GM10847 (cell line): Measurements from ENCODE around the gene LRFN3.

Source experiments
- POLR2A ChIP-seq: IDR thresholded peaks from 2 replicates; pipeline ENCODE4 v1.6.1; 2011; ENCODE audit not compliant: insufficient read length; ENCODE audit errors: extremely low read depth

LRFN3 gene, protein sequence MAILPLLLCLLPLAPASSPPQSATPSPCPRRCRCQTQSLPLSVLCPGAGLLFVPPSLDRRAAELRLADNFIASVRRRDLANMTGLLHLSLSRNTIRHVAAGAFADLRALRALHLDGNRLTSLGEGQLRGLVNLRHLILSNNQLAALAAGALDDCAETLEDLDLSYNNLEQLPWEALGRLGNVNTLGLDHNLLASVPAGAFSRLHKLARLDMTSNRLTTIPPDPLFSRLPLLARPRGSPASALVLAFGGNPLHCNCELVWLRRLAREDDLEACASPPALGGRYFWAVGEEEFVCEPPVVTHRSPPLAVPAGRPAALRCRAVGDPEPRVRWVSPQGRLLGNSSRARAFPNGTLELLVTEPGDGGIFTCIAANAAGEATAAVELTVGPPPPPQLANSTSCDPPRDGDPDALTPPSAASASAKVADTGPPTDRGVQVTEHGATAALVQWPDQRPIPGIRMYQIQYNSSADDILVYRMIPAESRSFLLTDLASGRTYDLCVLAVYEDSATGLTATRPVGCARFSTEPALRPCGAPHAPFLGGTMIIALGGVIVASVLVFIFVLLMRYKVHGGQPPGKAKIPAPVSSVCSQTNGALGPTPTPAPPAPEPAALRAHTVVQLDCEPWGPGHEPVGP

DNA sequence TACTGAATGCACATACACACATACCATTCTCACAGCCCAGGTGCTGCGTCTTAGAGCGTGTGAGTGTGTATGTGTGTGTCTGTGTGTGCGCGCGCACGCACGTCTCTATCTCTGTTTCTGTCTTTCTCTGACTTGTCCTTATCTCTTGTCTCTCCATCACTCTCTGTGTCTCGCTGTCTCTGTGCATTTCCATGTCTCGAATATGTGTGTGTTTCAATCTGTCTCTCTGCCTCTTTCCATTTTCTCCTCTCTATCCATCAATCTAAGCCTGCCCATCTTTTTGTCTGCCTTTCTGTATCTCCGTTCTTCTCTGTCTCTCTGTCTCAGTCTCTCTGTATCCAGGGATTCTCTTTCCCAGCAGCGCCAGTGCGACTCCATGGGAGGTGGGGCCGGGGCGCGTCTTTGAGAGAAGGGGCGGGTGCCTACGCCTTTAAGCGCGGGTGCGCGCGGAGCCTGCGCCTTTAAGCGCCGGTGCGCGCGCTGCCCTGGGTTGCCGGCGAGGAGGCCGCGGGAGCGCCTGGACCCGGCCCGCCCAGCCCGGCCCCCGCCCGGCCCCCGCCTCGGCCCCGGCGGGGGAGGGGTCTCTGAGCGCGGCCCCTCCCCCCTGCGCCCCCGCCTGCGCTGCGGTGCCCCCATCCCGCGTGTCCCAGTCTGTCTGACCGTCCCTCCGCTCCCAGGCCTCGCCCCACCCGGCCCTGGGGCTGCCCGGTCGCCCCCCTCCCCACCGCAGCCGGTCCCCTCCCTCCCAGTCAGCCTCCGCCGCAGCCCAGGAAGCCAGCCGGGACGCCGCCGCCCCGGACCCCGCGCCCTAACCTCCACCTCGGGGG lies at the start of gene LRFN3:
Gene LRFN3, plus strand, starts transcription at position 464 of the 827 bp plus-strand sequence. CDS start 3,052 bp downstream, outside the sequence.
- TF ChIP-seq POLR2A: no peak

DNA sequence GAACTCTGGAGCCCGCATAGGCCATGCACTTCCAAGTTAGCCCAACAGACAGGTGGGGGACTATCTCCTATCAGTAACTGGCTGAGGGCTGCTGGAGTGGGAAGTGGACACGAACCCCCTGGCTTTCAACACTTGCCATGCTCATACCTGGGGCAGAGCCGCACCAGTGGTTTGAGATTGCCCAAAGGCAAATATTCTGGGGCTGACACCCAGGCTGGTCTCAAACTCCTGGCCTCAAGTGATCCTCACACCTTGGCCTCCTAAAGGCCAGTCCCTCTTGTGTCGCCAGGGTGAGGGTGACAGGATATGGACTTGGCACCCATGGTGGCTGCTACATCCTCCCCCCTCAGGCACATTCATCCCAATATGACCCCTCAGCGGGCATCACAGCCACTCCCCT lies 49.0 kb upstream of the LRFN3 start:
- no peak for TF ChIP-seq POLR2A

- no peak for TF ChIP-seq POLR2A
These were observed 47.8 kb upstream of the LRFN3 start for GRCh38 chr19:35888398-35888797.

DNA sequence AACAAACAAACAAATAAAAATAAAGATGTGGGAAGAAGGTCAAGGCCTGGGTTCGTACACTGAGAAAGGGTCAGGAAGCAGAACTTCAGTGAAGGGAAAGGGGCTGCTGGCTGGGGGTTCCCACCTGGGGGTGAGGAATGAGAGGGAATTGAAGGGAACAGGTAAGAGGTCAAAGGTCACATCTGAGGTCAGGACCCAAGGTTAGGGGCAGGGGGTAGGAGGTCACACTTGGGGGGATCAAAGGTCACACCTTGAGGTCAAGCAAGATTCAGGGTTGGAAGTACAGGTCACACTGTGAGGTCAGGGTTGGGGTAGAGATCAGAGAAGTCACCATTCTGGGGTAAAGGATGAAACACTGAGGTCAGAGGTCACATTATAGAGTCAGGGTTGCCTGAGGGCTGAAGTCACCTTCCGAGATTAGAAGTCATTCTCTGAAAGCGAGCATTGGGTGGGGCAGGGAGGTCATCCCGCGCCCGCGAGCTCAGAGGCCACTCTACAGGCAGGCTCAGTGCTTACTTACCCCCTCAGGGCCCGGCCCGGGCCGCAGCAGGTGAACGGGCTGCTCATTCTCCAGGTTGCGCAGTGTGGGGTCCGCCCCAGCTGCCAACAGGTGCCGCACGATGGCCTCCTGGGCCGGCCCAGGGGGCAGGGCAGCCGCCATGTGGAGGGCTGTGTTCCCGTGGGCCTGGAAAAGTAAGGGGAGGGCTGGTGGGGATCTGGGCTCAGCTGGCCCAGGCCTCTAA lies 46.6 kb upstream of the LRFN3 start:
- no peak for TF ChIP-seq POLR2A

DNA sequence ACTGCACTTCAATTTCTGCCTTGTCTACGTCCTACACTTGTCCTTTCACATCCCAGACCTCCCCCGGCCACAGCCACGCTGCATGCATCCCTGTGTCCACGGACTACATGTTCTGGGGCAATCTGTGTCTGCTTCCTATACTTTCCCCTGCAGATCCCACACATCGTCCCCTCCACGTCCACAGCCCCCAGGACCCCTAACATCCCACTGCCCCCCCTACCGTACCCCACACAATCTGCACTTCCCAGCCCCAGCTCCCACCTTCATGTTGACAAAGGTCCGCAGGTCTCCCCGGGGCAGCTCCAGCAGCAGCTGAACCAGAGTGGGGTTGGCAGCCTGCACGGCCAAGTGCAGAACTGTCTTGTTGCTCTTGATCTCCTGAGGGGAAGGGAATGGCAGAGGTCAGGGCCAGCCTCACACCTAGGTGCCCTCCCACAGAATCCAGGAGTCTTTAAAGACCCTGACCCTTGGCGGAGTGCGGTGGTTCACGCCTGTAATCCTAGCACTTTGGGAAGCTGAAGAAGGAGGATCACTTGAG lies 46.0 kb upstream of the LRFN3 start:
- TF ChIP-seq POLR2A: no peak

DNA sequence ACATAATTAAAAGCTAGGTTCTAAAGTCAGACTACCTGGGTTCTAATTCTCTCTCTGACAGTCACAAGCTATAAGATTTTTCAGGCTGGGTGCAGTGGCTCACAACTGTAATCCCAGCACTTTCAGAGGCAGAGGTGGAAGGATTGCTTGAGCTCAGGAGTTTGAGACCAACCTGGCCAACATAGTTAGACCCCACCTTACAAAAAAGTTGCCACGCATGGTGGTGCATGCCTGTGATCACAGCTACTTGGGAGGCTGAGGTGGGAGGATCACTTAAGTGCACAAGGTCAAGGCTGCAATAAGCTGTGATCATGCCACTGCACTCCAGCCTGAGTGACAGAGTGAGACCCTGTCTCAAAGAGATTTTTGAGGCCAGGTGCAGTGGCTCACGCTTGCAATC lies 41.8 kb upstream of the LRFN3 start:
- no peak for TF ChIP-seq POLR2A

DNA sequence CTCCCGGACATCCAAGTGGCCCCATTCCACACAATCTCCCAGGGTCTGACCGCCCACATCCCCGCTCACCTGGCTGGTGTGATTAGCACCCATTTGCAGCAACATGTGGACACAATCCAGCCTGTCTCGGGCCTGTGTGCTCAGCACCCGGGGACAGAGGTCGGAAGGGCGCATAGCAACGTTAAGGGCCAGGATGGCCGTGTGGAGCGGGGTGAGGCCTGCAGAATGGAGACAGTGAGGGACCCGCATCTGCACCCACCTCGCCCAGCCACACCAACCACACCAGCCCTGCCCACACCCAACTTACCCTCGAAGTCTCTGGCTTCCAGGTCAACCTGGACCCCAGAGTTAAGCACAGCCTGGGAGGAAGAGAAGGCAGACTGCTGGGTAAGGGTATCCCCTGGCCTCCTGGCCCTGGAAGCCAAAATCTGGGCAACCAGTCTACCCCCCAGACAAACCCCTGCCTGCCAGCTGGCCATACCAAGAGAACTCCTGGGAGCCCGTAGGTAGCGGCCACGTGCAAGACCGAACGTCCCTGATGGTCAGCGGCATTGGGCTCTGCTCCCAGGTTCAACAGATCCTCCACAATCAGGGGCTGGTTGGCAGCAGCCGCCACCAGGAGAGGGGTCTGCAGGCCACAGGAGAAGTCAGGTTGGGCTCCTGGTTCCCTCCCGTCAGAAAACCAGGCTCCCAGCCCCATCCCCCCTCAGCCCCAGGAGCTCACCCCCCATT lies 40.1 kb upstream of the LRFN3 start:
- no peak for TF ChIP-seq POLR2A

DNA sequence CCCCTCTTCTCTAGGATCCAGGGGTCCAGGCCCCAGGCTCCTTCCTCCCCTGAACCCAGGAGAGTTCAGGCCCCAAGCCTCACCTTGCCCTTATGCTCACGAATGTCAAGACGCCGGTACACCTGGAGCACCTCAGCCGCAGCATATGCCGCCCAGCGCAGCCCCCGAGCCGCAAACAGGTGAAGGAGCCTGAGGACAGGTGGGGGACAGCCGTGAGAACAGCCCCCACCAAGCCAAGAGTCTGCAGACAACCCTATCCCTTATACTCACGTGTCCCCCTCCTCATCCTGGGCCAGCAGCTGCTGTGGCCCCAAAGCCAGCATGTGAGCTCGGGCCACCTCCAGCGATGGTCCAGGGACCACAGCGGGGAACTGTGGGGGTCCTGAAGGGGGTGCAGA lies 39.5 kb upstream of the LRFN3 start:
- no peak for TF ChIP-seq POLR2A

- no peak for TF ChIP-seq POLR2A
These were observed 38.3 kb upstream of the LRFN3 start for GRCh38 chr19:35897706-35898451.

DNA sequence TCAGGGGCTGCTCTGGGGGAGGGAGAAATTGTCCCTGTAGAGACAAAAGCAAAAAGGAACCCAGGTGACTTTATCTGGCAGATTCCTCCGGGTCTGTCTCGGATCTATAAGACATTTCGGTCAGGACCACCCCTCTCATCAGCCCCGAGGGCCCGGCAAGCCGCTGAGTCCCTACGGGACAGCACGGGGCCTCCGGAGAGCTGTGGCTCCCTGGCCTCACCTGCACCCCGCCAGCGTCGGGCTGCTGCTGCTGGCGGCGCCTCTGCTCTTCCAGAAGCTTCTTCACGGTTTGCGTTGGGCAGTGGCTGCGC lies 37.7 kb upstream of the LRFN3 start:
- TF ChIP-seq POLR2A: no peak

- TF ChIP-seq POLR2A: no peak
These were observed 36.5 kb upstream of the LRFN3 start for GRCh38 chr19:35899547-35900214.

- no peak for TF ChIP-seq POLR2A
These were observed 35.0 kb upstream of the LRFN3 start for GRCh38 chr19:35901055-35901644.
